ENCODE measurements around the gene CCR6.

GRCh38 chr6:167091026-167091804, 31.7 kb upstream of the CCR6 start:
- no peak for TF ChIP-seq CTCF (IDR thresholded peaks at IDR 0.05)
- no peak for TF ChIP-seq POLR2A (IDR thresholded peaks at IDR 0.05)
